SK-N-MC (cell line): ENCODE data around the gene EXT2.

Source experiments
- EZH2 ChIP-seq: fragments of 200-600 bp; sonication (generic); IDR thresholded peaks from one replicate; pipeline ENCODE4 v1.6.1; 2017; ENCODE audit warnings: antibody characterized with exemption
- FOXP2 ChIP-seq: optimal IDR thresholded peaks from 2 replicates; pipeline ENCODE3; 2011; ENCODE audit warnings: mild to moderate bottlenecking, moderate library complexity; ENCODE audit not compliant: insufficient read depth; ENCODE audit errors: extremely low read length, control extremely low read depth
- POLR2AphosphoS5 ChIP-seq: IDR thresholded peaks from 2 replicates; pipeline ENCODE4 v1.6.1; 2012; ENCODE audit warnings: mild to moderate bottlenecking, low read depth, low read length, borderline replicate concordance

- TF ChIP-seq EZH2 (no peak), POLR2AphosphoS5 (no peak), FOXP2 (no peak)
Measured at GRCh38 chr11:44268614-44269080, 173.2 kb downstream of the EXT2 start.
